HepG2 (cell line): ENCODE results near the gene C16orf89. TPM values are rescaled to one million over a fixed set of nuclear protein-coding genes. Genes with fewer than 3 reads are reported as not detected.

ENCODE experiments used
- ELF3 ChIP-seq: IDR thresholded peaks from 2 replicates; pipeline ENCODE4 v1.6.1; 2016; ENCODE audit warnings: missing genetic modification reagents, missing compliant biosample characterization
- KDM2A ChIP-seq: sonication (generic); formaldehyde crosslinking; IDR thresholded peaks from 2 replicates; pipeline ENCODE4 v1.4.0; 2020; ENCODE audit warnings: low read depth, missing genetic modification reagents, borderline replicate concordance
- MAZ ChIP-seq, 2 experiments: sonication (generic) in 1 of 2; formaldehyde crosslinking in 1 of 2; IDR thresholded peaks; 2 replicates each; pipeline versions ENCODE4 v1.5.0 to v1.6.1; 2012 to 2020; ENCODE audit warnings: low read depth in 2 of 2, mild to moderate bottlenecking in 2 of 2, borderline replicate concordance in 1 of 2, improper control_type of control experiment in 1 of 2, low read length in 1 of 2, missing genetic modification reagents in 1 of 2, moderate library complexity in 1 of 2
- MEF2D ChIP-seq: sonication (generic); formaldehyde crosslinking; IDR thresholded peaks from 2 replicates; pipeline ENCODE4 v1.5.1; 2020; ENCODE audit warnings: mild to moderate bottlenecking, missing genetic modification reagents
- MEIS2 ChIP-seq: sonication (generic); formaldehyde crosslinking; IDR thresholded peaks from 2 replicates; pipeline ENCODE4 v1.9.0; 2021; ENCODE audit warnings: mild to moderate bottlenecking, missing genetic modification reagents
- NFYB ChIP-seq: sonication (generic); formaldehyde crosslinking; IDR thresholded peaks from 2 replicates; pipeline ENCODE4 v1.4.0; 2020; ENCODE audit warnings: missing genetic modification reagents
- NKX3-1 ChIP-seq: sonication (generic); formaldehyde crosslinking; IDR thresholded peaks from 2 replicates; pipeline ENCODE4 v1.5.0; 2020; ENCODE audit warnings: missing genetic modification reagents
- RAD21 ChIP-seq: fragments of 450-650 bp; formaldehyde crosslinking; IDR thresholded peaks from 2 replicates; pipeline ENCODE4 v1.5.0; 2020; ENCODE audit warnings: mild to moderate bottlenecking
- SPEN ChIP-seq: sonication (generic); formaldehyde crosslinking; IDR thresholded peaks from 2 replicates; pipeline ENCODE4 v1.5.1; 2020; ENCODE audit warnings: low read depth, mild to moderate bottlenecking, missing genetic modification reagents
- THRA ChIP-seq: sonication (generic); formaldehyde crosslinking; IDR thresholded peaks from 2 replicates; pipeline ENCODE4 v1.4.0; 2020; ENCODE audit warnings: missing genetic modification reagents, borderline replicate concordance
- TP53 ChIP-seq: sonication (generic); formaldehyde crosslinking; conservative IDR thresholded peaks from 2 replicates; pipeline ENCODE4 v1.4.0; 2020; ENCODE audit warnings: missing genetic modification reagents
- ZBTB7B ChIP-seq: sonication (generic); formaldehyde crosslinking; IDR thresholded peaks from 2 replicates; pipeline ENCODE4 v1.4.0; 2020; ENCODE audit warnings: missing genetic modification reagents
- ZFX ChIP-seq: sonication (generic); formaldehyde crosslinking; IDR thresholded peaks from 2 replicates; pipeline ENCODE4 v1.4.0; 2020; ENCODE audit warnings: mild to moderate bottlenecking, low read depth, missing genetic modification reagents, moderate library complexity
- ZFY ChIP-seq: sonication (generic); formaldehyde crosslinking; IDR thresholded peaks from 2 replicates; pipeline ENCODE4 v1.4.0; 2020; ENCODE audit warnings: missing genetic modification reagents
- ZNF281 ChIP-seq: sonication (generic); formaldehyde crosslinking; IDR thresholded peaks from 2 replicates; pipeline ENCODE4 v1.4.0; 2020; ENCODE audit warnings: missing genetic modification reagents, borderline replicate concordance
- ZNF30 ChIP-seq: sonication (generic); formaldehyde crosslinking; IDR thresholded peaks from 2 replicates; pipeline ENCODE4 v1.5.0; 2020; ENCODE audit warnings: mild to moderate bottlenecking, missing genetic modification reagents
- ZNF547 ChIP-seq: sonication (generic); formaldehyde crosslinking; IDR thresholded peaks from 2 replicates; pipeline ENCODE4 v1.5.1; 2020; ENCODE audit warnings: mild to moderate bottlenecking, missing genetic modification reagents
- ZNF687 ChIP-seq: sonication (generic); formaldehyde crosslinking; IDR thresholded peaks from 2 replicates; pipeline ENCODE4 v1.5.1; 2020; ENCODE audit warnings: mild to moderate bottlenecking, missing genetic modification reagents, moderate library complexity
- ZNF768 ChIP-seq: sonication (generic); formaldehyde crosslinking; IDR thresholded peaks from 2 replicates; pipeline ENCODE4 v1.4.0; 2020; ENCODE audit warnings: missing genetic modification reagents
- ZNF800 ChIP-seq: sonication (generic); formaldehyde crosslinking; IDR thresholded peaks from 2 replicates; pipeline ENCODE4 v1.4.0; 2020; ENCODE audit warnings: missing genetic modification reagents
- polyA plus RNA-seq, 8 experiments: library from polyadenylated mRNA; depleted of rRNA in 3 of 8; stranded (reverse) in 7 of 8; unstranded in 1 of 8; fragments of >200 nt; fragmentation: Illumina TruSeq in 4 of 8; extraction: Trizol in 4 of 8; gene quantifications; 2 replicates each; pipeline versions ENCODE4 v1.2.1 to v1.2.3, GENCODE V29; 2011 to 2016; ENCODE audit warnings: low read depth in 4 of 8, missing spikeins in 1 of 8, mixed read lengths in 1 of 8; ENCODE audit not compliant: insufficient read depth in 1 of 8
- total RNA-seq, 5 experiments: library from RNA; depleted of rRNA; stranded (reverse); fragments of >200 nt; fragmentation: Illumina TruSeq; extraction: Trizol; gene quantifications; 2 replicates each; pipeline ENCODE4 v1.2.3, GENCODE V29; 2016; ENCODE audit warnings: low read depth in 1 of 5

C16orf89 gene
- total and polyA plus RNA-seq, 2 of the 13 experiments (the other 11 are each of a cell fraction or from before 2014, with no cell fraction given), result 1.9 to 3.4 TPM

GRCh38 chr16:5056352-5056751, 9.4 kb downstream of the C16orf89 start (continued):
- TF ChIP-seq TP53 (CRISPR knock-in tag), result 0 out of 2 replicates have a peak, but pooled peaks have one; percentile 45
- TF ChIP-seq NFYB, result no peak
- no peak for TF ChIP-seq ZNF30
- TF ChIP-seq MEIS2, result peak; percentile 63; the same call in 1 of the 2 replicates
- 0 out of 2 replicates have a peak, but pooled peaks have one; percentile 35 for TF ChIP-seq ZNF800
- TF ChIP-seq MEF2D, result 0 out of 2 replicates have a peak, but pooled peaks have one; percentile 35
- TF ChIP-seq KDM2A, result peak; percentile 64; the same call in 1 of the 2 replicates
- 0 out of 2 replicates have a peak, but pooled peaks have one; percentile 31 for TF ChIP-seq ELF3 (CRISPR knock-in tag)
- peak; percentile 35 for TF ChIP-seq ZNF687 (CRISPR knock-in tag)
- TF ChIP-seq ZFX, result peak; percentile 39
- TF ChIP-seq THRA (CRISPR knock-in tag), result peak; percentile 20; the same call in 1 of the 2 replicates
- no peak for TF ChIP-seq ZNF281 (CRISPR knock-in tag)
- TF ChIP-seq NKX3-1, result 0 out of 2 replicates have a peak, but pooled peaks have one; percentile 60
- no peak for TF ChIP-seq ZNF547 (CRISPR knock-in tag)
- no peak for TF ChIP-seq SPEN (CRISPR knock-in tag)
- TF ChIP-seq MAZ (IDR thresholded peaks at IDR 0.05; ENCODE audit: borderline replicate concordance, low read depth, low read length), result peak; percentile 56
- TF ChIP-seq MAZ (CRISPR knock-in tag; IDR thresholded peaks at IDR 0.05; ENCODE audit: low read depth), result peak; percentile 23; the same call in 1 of the 2 replicates
- TF ChIP-seq ZBTB7B (CRISPR knock-in tag), result peak; percentile 34; the same call in 1 of the 2 replicates
- 0 out of 2 replicates have a peak, but pooled peaks have one; percentile 14 for TF ChIP-seq ZNF768
- 0 out of 2 replicates have a peak, but pooled peaks have one; percentile 32 for TF ChIP-seq ZFY (CRISPR knock-in tag)
- peak; percentile 87 for TF ChIP-seq RAD21 (CRISPR knock-in tag)
